Keratinocyte (primary cell): ENCODE measurements around the gene ETFB. TPM values are rescaled to one million over a fixed set of nuclear protein-coding genes. Genes with fewer than 3 reads are reported as not detected.

ENCODE experiments used
- DNase-seq: peaks from one replicate; pipeline ENCODE4 v3.0.0-alpha.2; 2011; ENCODE audit warnings: low read depth, missing footprints, low spot score
- FAIRE-seq: peaks from 2 replicates; lab custom pipeline; 2011; peaks lifted over from hg19 to GRCh38; lab: Jason Lieb, UNC
- H2AFZ ChIP-seq: 2 replicates; pipeline ENCODE4 v1.6.0; 2012; ENCODE audit warnings: low read length, control low read depth, inconsistent platforms; ENCODE audit not compliant: control insufficient read depth
- H3K27ac ChIP-seq: 2 replicates; pipeline ENCODE4 v1.5.1; 2011; ENCODE audit warnings: low read length; ENCODE audit not compliant: control insufficient read depth, insufficient read depth
- H3K27me3 ChIP-seq: 3 replicates; pipeline ENCODE4 v1.6.0; 2011; ENCODE audit warnings: low read length; ENCODE audit not compliant: control insufficient read depth, insufficient read depth; ENCODE audit errors: extremely low read depth
- H3K36me3 ChIP-seq, 2 experiments: 2 replicates in 1 of 2; 3 replicates in 1 of 2; pipeline ENCODE4 v1.5.1; 2011; ENCODE audit warnings: low read length in 2 of 2, mild to moderate bottlenecking in 1 of 2; ENCODE audit not compliant: control insufficient read depth in 2 of 2, insufficient read depth in 2 of 2; ENCODE audit errors: extremely low read depth in 1 of 2
- H3K4me1 ChIP-seq: 3 replicates; pipeline ENCODE4 v1.5.1; 2011; ENCODE audit warnings: low read length; ENCODE audit not compliant: control insufficient read depth, insufficient read depth; ENCODE audit errors: extremely low read depth
- H3K4me2 ChIP-seq: 3 replicates; pipeline ENCODE4 v1.6.0; 2011; ENCODE audit warnings: low read depth, low read length; ENCODE audit not compliant: control insufficient read depth, insufficient read depth; ENCODE audit errors: extremely low read depth
- H3K4me3 ChIP-seq, 3 experiments: fragments of 200-600 bp in 1 of 3; sonication (generic) in 1 of 3; 2 replicates in 2 of 3; 3 replicates in 1 of 3; pipeline ENCODE4 v1.5.1; 2011 to 2016; ENCODE audit warnings: low read length in 3 of 3, mild to moderate bottlenecking in 3 of 3, control low read depth in 2 of 3, inconsistent platforms in 1 of 3, low read depth in 1 of 3, mixed read lengths in 1 of 3, mixed run types in 1 of 3, moderate library complexity in 1 of 3; ENCODE audit not compliant: control insufficient read depth in 2 of 3, insufficient read depth in 2 of 3; ENCODE audit errors: extremely low read depth in 1 of 3
- H3K79me2 ChIP-seq: 2 replicates; pipeline ENCODE4 v1.6.0; 2012; ENCODE audit warnings: low read length; ENCODE audit not compliant: control insufficient read depth, insufficient read depth
- H3K9ac ChIP-seq: 3 replicates; pipeline ENCODE4 v1.6.0; 2011; ENCODE audit warnings: low read length; ENCODE audit not compliant: control insufficient read depth, insufficient read depth; ENCODE audit errors: extremely low read depth
- H3K9me1 ChIP-seq: 3 replicates; pipeline ENCODE4 v1.6.0; 2011; ENCODE audit warnings: low read length; ENCODE audit not compliant: control insufficient read depth, insufficient read depth; ENCODE audit errors: extremely low read depth
- H3K9me3 ChIP-seq: 2 replicates; pipeline ENCODE4 v1.5.1; 2012; ENCODE audit warnings: low read depth, low read length; ENCODE audit not compliant: control insufficient read depth
- H4K20me1 ChIP-seq: 3 replicates; pipeline ENCODE4 v1.6.0; 2011; ENCODE audit warnings: low read length; ENCODE audit not compliant: control insufficient read depth, insufficient read depth; ENCODE audit errors: extremely low read depth
- CTCF ChIP-seq, 3 experiments: IDR thresholded peaks in 1 of 3; conservative IDR thresholded peaks in 1 of 3; optimal IDR thresholded peaks in 1 of 3; 2 replicates in 2 of 3; 3 replicates in 1 of 3; pipeline versions ENCODE3 to v1.5.1; 2011; ENCODE audit warnings: low read length in 3 of 3, mild to moderate bottlenecking in 3 of 3, moderate library complexity in 2 of 3, control low read depth in 1 of 3, inconsistent platforms in 1 of 3; ENCODE audit not compliant: insufficient read depth in 2 of 3; ENCODE audit errors: extremely low read depth in 1 of 3
- EZH2 ChIP-seq: IDR thresholded peaks from one replicate; pipeline ENCODE4 v1.6.1; 2012; ENCODE audit warnings: inconsistent platforms, mild to moderate bottlenecking, low read length, moderate library complexity
- dilution Hi-C: fragments of 300-500 bp; cut with MboI; formaldehyde crosslinking; loops from one replicate; pipeline ENCODE4 v1.7.0; 2020; ENCODE audit warnings: low sequenced_read_pairs; ENCODE audit not compliant: extremely low pct_ligation_motif_present
- polyA plus RNA-seq, 5 experiments: library from polyadenylated mRNA; depleted of rRNA in 3 of 5; stranded (reverse) in 3 of 5; stranded (forward) in 1 of 5; unstranded in 1 of 5; fragments of >200 nt; gene quantifications; 1 replicate in 1 of 5; 2 replicates in 3 of 5; 3 replicates in 1 of 5; pipeline versions ENCODE4 v1.2.1 to v1.2.3, GENCODE V29; 2011 to 2012; ENCODE audit warnings: missing spikeins in 2 of 5, low read depth in 1 of 5, low replicate concordance in 1 of 5

The ETFB gene
- polyA plus RNA-seq, 1 donor (not counting 4 experiments of a cell fraction or from before 2014, with no cell fraction given) = 95.2 TPM

GRCh38 chr19:51320280-51320657 lies 45.9 kb downstream of the ETFB start:
- Histone ChIP-seq H3K79me2 (no peaks in the 10 kb centered on the region), H3K4me2 (no peak overlapping the region), H3K27me3 (no peaks in the 10 kb centered on the region), H4K20me1 (no peaks in the 10 kb centered on the region), H3K4me1 (no peaks in the 10 kb centered on the region), H3K4me3 (no peak overlapping the region), H3K36me3 (no peaks in the 10 kb centered on the region), H3K9ac (no peak overlapping the region), H3K9me3 (no peaks in the 10 kb centered on the region), H3K27ac (no peak overlapping the region), H3K9me1 (no peaks in the 10 kb centered on the region), H2AFZ (no peak overlapping the region)
- DNase-seq (no peak), FAIRE-seq (no peak)
- dilution Hi-C loops = no loop called here
- no peak for TF ChIP-seq EZH2
- TF ChIP-seq CTCF (optimal IDR thresholded peaks at IDR 0.05 in 1 of 3, IDR thresholded peaks at IDR 0.05 in 1 of 3, conservative IDR thresholded peaks at IDR 0.05 in 1 of 3; ENCODE audit: extremely low read depth in 1 of 3, insufficient read depth in 2 of 3, low read length in 3 of 3) = no peak

- Histone ChIP-seq H3K36me3 (no peaks in the 10 kb centered on the region), H3K27me3 (no peaks in the 10 kb centered on the region), H3K79me2 (no peaks in the 10 kb centered on the region), H3K4me3 (no peak overlapping the region), H4K20me1 (no peaks in the 10 kb centered on the region), H3K27ac (no peak overlapping the region), H3K4me2 (no peak overlapping the region), H3K9ac (no peak overlapping the region), H3K9me3 (no peaks in the 10 kb centered on the region), H3K9me1 (no peaks in the 10 kb centered on the region), H2AFZ (no peak overlapping the region), H3K4me1 (no peaks in the 10 kb centered on the region)
- FAIRE-seq (no peak), DNase-seq (no peak)
- TF ChIP-seq EZH2 = no peak
- no peak for TF ChIP-seq CTCF (optimal IDR thresholded peaks at IDR 0.05 in 1 of 3, IDR thresholded peaks at IDR 0.05 in 1 of 3, conservative IDR thresholded peaks at IDR 0.05 in 1 of 3; ENCODE audit: extremely low read depth in 1 of 3, insufficient read depth in 2 of 3, low read length in 3 of 3)
- dilution Hi-C loops = no loop called here
Observed at GRCh38 chr19:51319649-51320279, 46.4 kb downstream of the ETFB start.
